Measurements from ENCODE around the gene SMPX. TPM values are rescaled to one million over a fixed set of nuclear protein-coding genes. Genes with fewer than 3 reads are reported as not detected.

The SMPX gene
- total and polyA plus RNA-seq, 4 donors = 0.09 to 0.10 TPM; not detected in 2

DNA sequence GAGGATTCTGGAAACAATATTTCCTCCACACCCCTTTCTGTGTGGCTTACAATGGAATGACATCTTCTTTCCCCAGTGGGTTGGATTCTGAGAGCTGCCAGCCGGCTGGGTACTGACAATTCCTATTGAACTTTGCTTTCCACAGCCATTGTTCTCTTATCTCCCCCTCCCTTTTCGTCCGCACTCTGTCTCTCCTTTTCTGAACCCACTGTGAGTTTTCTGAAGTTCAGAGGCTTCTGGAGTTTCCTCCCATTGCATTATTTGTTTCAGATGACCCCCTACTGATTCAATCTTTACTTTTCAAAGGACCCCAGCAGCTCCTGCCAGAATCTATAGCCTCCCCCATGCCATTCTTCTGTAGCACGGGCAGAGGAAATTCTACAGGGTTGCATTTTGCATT, 10.4 kb downstream of the SMPX start (continued):
- TF ChIP-seq TAF1 (conservative IDR thresholded peaks at IDR 0.05) = no peak
- TF ChIP-seq, protein P1, sequence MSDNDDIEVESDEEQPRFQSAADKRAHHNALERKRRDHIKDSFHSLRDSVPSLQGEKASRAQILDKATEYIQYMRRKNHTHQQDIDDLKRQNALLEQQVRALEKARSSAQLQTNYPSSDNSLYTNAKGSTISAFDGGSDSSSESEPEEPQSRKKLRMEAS (IDR thresholded peaks at IDR 0.05) = no peak
- no peak for TF ChIP-seq EGR1 (IDR thresholded peaks at IDR 0.05; ENCODE audit: low read depth in 2 of 2)
- TF ChIP-seq FOXA2 (IDR thresholded peaks at IDR 0.05) = no peak
- TF ChIP-seq RAD21 (IDR thresholded peaks at IDR 0.05) = no peak

DNA sequence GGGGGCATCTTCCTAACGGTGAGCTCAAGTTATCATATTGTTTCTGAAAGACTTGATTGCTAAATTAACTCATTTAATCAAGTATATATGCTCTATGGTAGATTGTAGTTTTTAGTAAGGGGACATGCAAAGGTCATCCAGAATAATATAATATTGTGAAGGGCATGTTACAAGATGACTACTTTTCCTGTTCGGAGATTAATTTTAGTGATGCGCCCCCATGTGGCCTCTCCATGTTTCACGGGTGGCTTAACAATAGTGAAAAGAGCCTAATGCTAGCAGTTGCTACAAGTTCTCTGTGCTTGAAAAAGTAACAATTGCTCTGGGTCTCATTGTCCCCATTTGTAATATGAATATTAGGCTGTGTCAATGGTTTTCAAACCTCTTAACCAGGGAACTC, 12.2 kb downstream of the SMPX start:
- no peaks in the 10 kb centered on the region for H3K9me3 ChIP-seq (ENCODE audit: control insufficient read depth in 4 of 4, low read length in 3 of 4)
- H3K4me3 ChIP-seq (ENCODE audit: low read depth in 1 of 3, low read length in 3 of 3) = no peak overlapping the region
- no peaks in the 10 kb centered on the region for H3K36me3 ChIP-seq (ENCODE audit: control insufficient read depth in 4 of 4, insufficient read depth in 3 of 4, low read depth in 1 of 4, low read length in 3 of 4)
- peaks cover 0 to 3% (median 0%) of the 10 kb centered on the region in 4 donors for H3K27me3 ChIP-seq (ENCODE audit: control insufficient read depth in 4 of 4, insufficient read depth in 4 of 4, low read length in 3 of 4)
- H3K9ac ChIP-seq (ENCODE audit: low read depth in 1 of 2, low read length in 2 of 2) = no peak overlapping the region
- DNase-seq (ENCODE audit: low spot score) = no peak
- H3K4me1 ChIP-seq (ENCODE audit: control insufficient read depth in 4 of 4, insufficient read depth in 4 of 4, low read length in 3 of 4) = peaks cover 2 to 19% (median 16%) of the 10 kb centered on the region in 4 donors
- 26% methylated on average over 4 of the region's 4 CpGs for WGBS
- TF ChIP-seq FOXA1 (IDR thresholded peaks at IDR 0.05) (no peak), RAD21 (IDR thresholded peaks at IDR 0.05) (peak; percentile 64 to 79), TAF1 (conservative IDR thresholded peaks at IDR 0.05) (no peak)
- TF ChIP-seq, protein P2, sequence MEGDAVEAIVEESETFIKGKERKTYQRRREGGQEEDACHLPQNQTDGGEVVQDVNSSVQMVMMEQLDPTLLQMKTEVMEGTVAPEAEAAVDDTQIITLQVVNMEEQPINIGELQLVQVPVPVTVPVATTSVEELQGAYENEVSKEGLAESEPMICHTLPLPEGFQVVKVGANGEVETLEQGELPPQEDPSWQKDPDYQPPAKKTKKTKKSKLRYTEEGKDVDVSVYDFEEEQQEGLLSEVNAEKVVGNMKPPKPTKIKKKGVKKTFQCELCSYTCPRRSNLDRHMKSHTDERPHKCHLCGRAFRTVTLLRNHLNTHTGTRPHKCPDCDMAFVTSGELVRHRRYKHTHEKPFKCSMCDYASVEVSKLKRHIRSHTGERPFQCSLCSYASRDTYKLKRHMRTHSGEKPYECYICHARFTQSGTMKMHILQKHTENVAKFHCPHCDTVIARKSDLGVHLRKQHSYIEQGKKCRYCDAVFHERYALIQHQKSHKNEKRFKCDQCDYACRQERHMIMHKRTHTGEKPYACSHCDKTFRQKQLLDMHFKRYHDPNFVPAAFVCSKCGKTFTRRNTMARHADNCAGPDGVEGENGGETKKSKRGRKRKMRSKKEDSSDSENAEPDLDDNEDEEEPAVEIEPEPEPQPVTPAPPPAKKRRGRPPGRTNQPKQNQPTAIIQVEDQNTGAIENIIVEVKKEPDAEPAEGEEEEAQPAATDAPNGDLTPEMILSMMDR (IDR thresholded peaks at IDR 0.05; ENCODE audit: low read depth, low read length, missing input control) = peak; percentile 54
- no peak overlapping the region for H3K27ac ChIP-seq (ENCODE audit: low read depth in 1 of 2, low read length in 2 of 2)

DNA sequence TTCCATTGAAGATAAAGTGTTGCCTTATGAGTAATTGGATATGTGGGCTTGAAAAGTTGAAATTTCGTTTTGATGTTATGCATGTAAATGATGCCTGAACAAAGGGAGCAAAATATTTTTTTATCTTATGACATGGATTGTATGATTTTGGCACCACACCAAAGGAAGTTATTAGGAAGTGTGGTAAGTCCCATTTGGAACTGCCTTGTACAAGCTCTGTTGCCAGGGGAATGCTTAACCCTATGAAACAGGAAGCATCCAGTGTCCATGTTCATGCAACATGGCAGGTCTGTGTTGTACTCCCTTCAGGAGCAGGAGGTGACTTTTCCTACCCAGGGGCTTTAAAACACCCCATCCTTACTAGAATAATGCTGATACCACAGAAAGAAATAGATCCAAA, 13.2 kb downstream of the SMPX start:
- Histone ChIP-seq H3K27me3 (ENCODE audit: control insufficient read depth in 4 of 4, insufficient read depth in 4 of 4, low read length in 3 of 4) (peaks cover 0 to 3% (median 0%) of the 10 kb centered on the region in 4 donors), H3K4me3 (ENCODE audit: low read depth in 1 of 3, low read length in 3 of 3) (no peak overlapping the region), H3K9me3 (ENCODE audit: control insufficient read depth in 4 of 4, low read length in 3 of 4) (no peaks in the 10 kb centered on the region), H3K27ac (ENCODE audit: low read depth in 1 of 2, low read length in 2 of 2) (no peak overlapping the region), H3K4me1 (ENCODE audit: control insufficient read depth in 4 of 4, insufficient read depth in 4 of 4, low read length in 3 of 4) (peaks cover 2 to 23% (median 20%) of the 10 kb centered on the region in 4 donors), H3K36me3 (ENCODE audit: control insufficient read depth in 4 of 4, insufficient read depth in 3 of 4, low read depth in 1 of 4, low read length in 3 of 4) (no peaks in the 10 kb centered on the region), H3K9ac (ENCODE audit: low read depth in 1 of 2, low read length in 2 of 2) (no peak overlapping the region)
- DNase-seq (ENCODE audit: low spot score) = no peak
- TF ChIP-seq RAD21 (IDR thresholded peaks at IDR 0.05) (no peak), TAF1 (conservative IDR thresholded peaks at IDR 0.05) (no peak), HNF4G (IDR thresholded peaks at IDR 0.05) (no peak), FOXA1 (IDR thresholded peaks at IDR 0.05) (no peak), JUND (IDR thresholded peaks at IDR 0.05) (no peak), YY1 (IDR thresholded peaks at IDR 0.05) (no peak), RXRA (IDR thresholded peaks at IDR 0.05) (no peak), EGR1 (IDR thresholded peaks at IDR 0.05; ENCODE audit: low read depth in 2 of 2) (no peak), HNF4A (conservative IDR thresholded peaks at IDR 0.05) (no peak), FOXA2 (IDR thresholded peaks at IDR 0.05) (no peak), SP1 (IDR thresholded peaks at IDR 0.05) (no peak), NR2F2 (IDR thresholded peaks at IDR 0.05) (no peak)
- TF ChIP-seq, protein P2 (IDR thresholded peaks at IDR 0.05; ENCODE audit: low read depth, low read length, missing input control) = no peak
- TF ChIP-seq, protein P1 (IDR thresholded peaks at IDR 0.05) = no peak
- TF ChIP-seq, protein P3, sequence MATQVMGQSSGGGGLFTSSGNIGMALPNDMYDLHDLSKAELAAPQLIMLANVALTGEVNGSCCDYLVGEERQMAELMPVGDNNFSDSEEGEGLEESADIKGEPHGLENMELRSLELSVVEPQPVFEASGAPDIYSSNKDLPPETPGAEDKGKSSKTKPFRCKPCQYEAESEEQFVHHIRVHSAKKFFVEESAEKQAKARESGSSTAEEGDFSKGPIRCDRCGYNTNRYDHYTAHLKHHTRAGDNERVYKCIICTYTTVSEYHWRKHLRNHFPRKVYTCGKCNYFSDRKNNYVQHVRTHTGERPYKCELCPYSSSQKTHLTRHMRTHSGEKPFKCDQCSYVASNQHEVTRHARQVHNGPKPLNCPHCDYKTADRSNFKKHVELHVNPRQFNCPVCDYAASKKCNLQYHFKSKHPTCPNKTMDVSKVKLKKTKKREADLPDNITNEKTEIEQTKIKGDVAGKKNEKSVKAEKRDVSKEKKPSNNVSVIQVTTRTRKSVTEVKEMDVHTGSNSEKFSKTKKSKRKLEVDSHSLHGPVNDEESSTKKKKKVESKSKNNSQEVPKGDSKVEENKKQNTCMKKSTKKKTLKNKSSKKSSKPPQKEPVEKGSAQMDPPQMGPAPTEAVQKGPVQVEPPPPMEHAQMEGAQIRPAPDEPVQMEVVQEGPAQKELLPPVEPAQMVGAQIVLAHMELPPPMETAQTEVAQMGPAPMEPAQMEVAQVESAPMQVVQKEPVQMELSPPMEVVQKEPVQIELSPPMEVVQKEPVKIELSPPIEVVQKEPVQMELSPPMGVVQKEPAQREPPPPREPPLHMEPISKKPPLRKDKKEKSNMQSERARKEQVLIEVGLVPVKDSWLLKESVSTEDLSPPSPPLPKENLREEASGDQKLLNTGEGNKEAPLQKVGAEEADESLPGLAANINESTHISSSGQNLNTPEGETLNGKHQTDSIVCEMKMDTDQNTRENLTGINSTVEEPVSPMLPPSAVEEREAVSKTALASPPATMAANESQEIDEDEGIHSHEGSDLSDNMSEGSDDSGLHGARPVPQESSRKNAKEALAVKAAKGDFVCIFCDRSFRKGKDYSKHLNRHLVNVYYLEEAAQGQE (IDR thresholded peaks at IDR 0.05) = no peak
- TF ChIP-seq, protein P4, sequence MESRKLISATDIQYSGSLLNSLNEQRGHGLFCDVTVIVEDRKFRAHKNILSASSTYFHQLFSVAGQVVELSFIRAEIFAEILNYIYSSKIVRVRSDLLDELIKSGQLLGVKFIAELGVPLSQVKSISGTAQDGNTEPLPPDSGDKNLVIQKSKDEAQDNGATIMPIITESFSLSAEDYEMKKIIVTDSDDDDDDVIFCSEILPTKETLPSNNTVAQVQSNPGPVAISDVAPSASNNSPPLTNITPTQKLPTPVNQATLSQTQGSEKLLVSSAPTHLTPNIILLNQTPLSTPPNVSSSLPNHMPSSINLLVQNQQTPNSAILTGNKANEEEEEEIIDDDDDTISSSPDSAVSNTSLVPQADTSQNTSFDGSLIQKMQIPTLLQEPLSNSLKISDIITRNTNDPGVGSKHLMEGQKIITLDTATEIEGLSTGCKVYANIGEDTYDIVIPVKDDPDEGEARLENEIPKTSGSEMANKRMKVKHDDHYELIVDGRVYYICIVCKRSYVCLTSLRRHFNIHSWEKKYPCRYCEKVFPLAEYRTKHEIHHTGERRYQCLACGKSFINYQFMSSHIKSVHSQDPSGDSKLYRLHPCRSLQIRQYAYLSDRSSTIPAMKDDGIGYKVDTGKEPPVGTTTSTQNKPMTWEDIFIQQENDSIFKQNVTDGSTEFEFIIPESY (IDR thresholded peaks at IDR 0.05) = no peak
- WGBS = 71% methylated on average over 1 of the region's 1 CpG

Measured in liver (tissue), 9 donors.